Ishikawa (cell line): Measurements from ENCODE around the gene OR9Q2.

Source experiments
- CREB1 ChIP-seq: IDR thresholded peaks from 2 replicates; pipeline ENCODE4 v1.6.1; 2012; ENCODE audit warnings: low read depth
- EP300 ChIP-seq: IDR thresholded peaks from 2 replicates; pipeline ENCODE4 v1.6.1; 2012; ENCODE audit warnings: borderline replicate concordance
- REST ChIP-seq: IDR thresholded peaks from 2 replicates; pipeline ENCODE4 v1.6.1; 2012; ENCODE audit warnings: low read depth, mild to moderate bottlenecking
- USF1 ChIP-seq: IDR thresholded peaks from 2 replicates; pipeline ENCODE4 v1.6.1; 2012
- TF ChIP-seq, protein P1 (sequence below): IDR thresholded peaks from 2 replicates; pipeline ENCODE4 v1.6.1; 2012

DNA sequence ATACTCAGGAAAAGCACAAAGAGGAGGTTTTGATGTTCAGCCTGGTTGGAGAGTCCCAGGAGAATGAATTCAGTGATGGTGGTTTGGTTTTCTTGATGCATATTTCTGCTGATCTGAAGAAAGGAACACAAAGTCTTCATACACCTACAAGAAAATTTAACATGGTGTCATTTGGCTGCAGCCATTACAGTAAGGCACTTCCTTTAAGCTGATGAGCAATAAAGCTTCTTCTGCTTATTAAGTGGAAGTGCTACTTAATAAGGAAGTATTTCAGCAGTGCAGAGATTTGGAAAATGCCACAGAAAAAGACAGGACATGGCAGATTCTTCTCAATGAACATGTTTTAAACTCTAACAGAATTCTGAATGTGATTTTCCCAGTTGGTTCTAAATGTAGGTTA, 15.2 kb downstream of the OR9Q2 start, which contains the start of gene OR1S2:
- TF ChIP-seq, protein P1, sequence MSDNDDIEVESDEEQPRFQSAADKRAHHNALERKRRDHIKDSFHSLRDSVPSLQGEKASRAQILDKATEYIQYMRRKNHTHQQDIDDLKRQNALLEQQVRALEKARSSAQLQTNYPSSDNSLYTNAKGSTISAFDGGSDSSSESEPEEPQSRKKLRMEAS: no peak
- TF ChIP-seq USF1 (no peak), EP300 (no peak), REST (no peak), CREB1 (no peak)
